HG02763 (cell line): ENCODE measurements around the gene BARD1.
"Not testable (repeated sequence)": the region's sequence is repeated elsewhere in the genome, so short reads cannot be mapped to it uniquely, and the experiment has no call there.

Source experiments
- ATAC-seq: cut with Tn5 transposase; IDR thresholded peaks from one replicate; pipeline ENCODE4 v1.9.1; 2021; ENCODE audit warnings: mild to moderate bottlenecking, moderate library complexity; ENCODE audit not compliant: unreplicated experiment

The BARD1 gene

DNA sequence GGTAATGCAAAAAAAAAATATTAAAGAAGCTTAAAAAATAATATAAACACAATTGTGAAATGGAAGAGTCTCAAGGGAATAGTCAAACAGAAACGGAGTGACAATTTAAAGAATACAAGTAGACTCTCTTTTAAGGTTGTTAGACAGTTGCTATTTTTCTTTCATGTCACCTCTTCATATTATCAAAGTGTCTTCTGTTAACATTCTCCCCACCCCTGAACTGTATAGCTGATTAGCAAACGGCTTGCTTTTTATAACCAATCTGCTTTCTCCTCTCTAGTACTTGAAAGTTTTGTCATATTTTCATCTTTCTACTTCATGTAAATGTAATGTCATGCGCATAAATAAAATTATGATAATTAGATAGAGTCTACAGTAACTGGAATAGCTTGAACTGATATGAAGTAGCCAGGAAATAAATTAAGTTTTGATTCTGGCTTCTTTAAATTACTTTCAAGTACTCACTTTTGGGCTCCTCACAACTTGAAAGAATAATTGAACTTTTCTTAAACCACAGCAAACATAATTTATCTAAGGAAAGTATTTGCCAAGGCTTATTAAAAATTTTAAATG lies 37.0 kb downstream of the BARD1 start:
- no peak for ATAC-seq

DNA sequence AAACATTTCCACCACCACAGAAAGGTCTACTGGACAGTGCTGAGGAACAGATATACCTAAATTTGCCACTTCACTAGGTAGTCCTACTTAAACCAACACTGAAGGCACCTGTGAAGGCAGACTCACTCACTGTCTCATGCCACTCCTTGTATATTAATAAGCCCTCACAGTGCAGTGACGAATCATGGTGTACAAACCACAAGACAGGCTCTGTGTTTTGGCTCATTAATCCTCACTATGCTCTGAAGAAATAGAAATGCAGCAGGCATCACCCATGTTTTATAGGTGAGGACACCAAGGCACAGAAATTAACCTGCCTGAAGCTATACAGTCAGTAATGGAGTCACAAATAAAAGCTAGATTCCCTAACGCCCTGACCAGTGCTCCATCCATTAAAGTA lies 44.3 kb downstream of the BARD1 start:
- no peak for ATAC-seq

DNA sequence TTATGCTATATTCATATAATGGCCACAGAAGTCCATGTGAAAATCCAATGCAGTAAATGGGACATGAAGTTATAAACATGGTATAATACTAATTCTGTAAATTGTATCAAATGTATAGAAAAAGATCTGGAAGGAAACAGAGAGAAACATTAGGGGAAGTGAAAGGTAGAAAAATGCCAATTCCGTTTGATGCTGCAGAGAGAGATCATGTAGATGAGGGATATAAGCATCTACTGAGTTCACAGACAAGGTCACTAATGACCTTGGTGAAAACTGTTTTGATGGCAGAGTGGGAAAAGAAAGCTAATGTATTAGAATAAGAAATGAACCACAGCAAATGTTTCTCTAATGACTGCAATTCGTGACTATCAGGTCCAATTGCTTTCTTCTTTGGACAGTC lies 56.0 kb downstream of the BARD1 start:
- no peak for ATAC-seq

DNA sequence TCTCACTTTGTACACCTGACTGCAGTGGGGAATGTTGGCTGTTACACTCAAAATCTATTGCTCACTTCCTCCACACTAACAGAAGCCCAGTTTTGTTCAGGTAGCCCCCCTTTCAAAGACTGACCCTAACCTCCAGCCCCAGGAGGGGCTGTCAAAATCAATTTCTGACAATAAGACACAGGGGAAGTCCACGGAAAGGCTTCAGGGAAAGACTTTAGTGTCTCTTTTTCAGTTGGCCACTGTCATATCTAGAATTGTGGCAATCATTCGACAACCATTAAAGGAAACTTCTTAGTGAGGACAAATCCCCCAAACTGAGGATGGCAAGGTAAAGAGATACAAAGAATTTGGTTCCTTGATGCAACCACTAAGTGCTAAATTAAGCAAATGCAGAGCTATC lies 59.0 kb downstream of the BARD1 start:
- no peak for ATAC-seq

DNA sequence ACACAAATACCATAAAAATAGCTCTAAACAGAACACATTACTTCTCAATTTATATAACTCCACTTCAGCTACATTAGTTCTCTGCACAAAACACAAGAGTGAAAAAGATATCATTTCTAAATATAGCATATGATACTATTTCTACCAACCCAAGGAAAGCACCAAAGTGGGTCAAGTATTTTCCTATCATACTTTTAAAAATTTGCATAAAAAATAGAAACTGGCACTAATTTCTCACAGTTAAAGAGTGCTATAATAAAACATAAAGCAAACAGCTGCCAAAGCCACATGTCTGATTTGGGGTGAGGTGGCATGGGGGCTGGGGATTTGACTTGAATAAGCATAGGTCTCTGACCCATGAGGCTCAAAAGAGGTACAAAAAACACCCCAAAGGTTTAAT lies 61.5 kb downstream of the BARD1 start:
- peak; percentile 47 for ATAC-seq

DNA sequence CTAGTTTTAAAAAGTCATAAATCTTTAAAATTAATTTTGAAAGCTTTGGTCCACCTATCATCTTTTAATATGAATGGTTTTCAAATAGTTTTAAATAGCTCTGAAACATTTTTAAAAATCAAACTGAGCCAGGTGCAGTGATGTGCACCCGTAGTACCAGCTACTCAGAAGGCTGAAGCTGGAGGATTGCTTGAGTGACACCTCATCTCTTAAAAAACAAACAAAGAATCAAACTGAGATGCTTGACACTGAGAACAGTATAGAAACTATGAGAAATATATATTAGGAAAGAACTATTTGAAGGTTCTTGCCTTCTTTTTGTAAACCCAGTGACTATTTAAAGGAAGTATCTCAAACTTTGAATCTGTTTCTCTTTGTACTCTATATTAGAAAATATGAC lies 67.4 kb downstream of the BARD1 start:
- no peak for ATAC-seq

DNA sequence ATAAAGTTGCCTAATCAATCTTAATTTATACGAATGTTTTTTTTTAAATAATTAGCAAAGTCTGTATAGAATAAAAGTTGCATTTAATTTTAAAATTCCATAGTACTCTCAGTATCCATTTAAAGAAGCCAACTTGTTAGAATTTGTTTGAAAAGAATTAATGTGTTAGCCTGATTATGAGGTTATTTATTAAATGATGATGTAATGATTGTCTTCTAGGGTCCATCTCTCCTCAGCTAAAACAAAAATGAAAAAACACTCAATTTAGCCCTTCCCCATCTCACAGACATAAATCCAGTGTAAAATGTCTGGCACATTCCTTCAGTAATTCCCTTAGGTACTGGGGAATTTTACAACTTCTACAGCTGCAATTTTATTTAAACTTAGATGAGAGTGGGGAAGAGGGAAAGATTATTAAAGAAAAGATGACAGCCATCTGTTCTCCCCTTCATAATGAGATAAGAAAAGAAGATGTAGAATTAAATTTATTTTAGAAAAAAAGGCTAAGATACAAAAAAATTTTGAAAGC lies 68.6 kb downstream of the BARD1 start:
- ATAC-seq: no peak

DNA sequence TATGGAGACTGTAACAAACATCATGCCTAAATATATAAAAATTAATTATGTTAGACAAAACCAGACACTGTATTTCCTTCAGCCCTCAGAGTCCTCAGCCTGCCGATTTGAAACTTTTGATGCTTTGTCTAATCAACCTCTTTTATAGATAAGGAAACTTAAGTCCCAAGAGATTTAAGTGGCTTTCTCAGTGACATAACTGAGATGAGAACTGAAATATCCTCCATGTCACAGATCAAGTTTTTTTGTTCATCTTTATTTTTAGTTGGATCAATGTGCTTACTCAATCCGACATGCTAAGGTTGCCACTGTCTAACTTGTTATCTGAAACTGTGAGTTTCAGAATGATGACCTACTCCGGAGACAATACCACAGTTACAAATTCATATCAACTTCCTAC lies 72.3 kb downstream of the BARD1 start:
- peak; percentile 97 for ATAC-seq

DNA sequence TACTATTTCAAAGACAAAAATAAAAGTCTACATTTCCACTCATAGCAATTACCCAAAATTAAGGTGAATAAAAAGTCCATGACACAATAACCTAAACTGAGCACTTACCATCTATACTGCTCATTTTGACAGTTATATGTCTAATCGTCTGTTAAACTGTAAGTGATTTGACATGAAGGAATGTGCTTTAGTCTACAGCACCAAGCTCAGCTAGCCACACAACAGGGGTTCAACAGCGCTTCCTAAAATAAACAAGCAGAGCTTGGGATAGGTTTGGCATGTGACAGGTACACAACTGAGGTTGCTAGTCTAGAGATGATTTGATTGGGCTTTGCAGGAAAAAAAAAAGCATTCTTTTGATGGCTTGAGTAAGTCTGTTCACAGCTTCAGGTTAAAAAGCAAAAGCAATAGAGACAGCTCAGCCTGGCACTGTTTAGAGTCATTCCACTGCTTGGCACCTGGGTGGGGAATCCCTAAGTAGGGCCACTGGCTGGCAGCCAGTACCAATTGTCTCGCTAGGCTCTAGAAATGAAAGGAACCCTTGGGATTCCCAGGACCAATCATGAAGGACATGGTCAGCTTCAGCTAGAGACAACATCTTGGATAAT lies 78.6 kb downstream of the BARD1 start:
- no peak for ATAC-seq

DNA sequence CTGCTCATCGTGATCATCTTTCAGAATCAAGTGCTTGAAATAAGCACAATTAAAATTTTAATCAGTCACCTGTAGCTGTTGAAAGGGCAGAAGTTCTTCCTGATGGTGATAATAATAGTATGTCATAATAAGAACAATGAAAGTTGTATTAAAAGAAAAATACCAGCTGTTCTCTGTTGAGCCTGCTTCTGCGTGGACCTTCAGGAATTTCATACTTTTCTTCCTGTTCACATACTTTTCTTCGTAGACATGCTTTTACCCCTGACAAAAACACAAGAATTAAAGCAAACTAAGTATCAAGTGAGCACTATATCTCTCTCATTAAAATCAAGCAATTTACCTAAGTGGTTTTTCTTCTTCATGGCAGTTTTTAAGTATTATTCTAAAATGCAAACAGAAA lies 79.2 kb downstream of the BARD1 start:
- no peak for ATAC-seq

DNA sequence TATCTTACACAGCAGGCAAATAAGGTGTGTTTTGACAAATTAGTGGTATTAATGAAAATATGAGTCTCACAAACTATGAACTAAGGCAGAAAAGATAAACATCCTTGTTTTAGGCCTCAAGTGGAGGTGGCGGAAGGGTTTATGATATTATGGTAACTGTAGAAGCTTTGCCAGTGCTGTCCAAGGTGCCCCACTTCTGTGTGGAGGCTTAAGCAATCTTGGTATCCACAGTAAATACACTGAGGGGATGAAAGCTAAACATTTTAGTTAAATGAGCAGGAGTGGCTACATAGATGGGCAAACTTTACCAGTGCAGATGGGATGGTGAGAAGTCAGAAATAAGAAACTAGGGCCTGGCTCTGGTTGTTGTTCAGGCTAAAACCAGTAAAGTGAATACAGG lies 84.7 kb downstream of the BARD1 start:
- no peak for ATAC-seq

DNA sequence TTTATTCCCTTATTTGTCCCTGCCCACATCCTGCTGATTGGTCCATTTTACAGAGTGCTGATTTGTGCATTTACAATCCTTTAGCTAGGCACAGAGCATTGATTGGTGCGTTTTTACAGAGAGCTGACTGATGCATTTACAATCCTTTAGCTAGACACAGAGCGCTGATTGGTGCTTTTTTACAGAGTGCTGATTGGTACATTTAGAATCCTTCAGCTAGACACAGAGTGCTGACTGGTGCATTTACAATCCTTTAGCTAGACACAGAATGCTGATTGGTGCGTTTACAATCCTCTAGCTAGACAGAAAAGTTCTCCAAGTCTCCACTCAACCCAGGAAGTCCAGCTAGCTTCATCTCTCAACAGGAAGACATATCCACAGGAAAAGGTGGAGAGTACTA lies 91.6 kb downstream of the BARD1 start:
- ATAC-seq: not testable (repeated sequence)

DNA sequence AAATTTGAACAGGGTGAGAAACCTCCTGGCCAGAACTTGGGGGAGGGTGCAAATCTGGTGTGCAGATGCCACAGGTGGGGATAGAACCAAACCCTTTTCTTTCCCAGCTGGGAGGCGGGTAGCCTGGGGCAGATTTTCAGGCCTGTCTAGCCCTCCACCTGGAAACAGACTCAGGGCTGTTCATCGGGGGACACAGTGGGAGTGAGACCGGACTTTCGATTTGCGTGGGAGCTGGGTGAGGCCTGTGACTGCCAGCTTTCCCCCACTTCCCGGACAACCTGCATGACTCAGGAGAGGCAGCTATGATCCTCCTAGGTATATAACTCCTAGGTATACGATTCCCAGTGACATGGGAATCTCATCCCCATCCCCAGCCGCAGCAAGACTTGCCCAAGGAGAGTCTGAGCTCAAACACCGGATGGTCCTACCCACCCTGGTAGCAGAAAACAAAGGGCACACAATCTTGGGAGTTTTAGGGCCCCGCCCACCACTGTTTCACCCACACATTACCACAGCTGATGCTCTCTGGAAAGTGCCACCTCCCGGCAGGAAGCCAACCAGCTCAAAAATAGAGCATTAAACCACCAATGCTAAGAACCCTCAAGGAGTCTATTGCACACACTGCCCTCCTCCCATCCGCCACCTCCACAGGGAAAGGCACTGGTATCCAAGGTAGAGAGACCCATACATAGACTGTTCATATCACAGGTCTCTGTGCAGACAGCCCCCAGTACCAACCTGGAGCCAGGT lies 92.5 kb downstream of the BARD1 start:
- ATAC-seq: no peak

DNA sequence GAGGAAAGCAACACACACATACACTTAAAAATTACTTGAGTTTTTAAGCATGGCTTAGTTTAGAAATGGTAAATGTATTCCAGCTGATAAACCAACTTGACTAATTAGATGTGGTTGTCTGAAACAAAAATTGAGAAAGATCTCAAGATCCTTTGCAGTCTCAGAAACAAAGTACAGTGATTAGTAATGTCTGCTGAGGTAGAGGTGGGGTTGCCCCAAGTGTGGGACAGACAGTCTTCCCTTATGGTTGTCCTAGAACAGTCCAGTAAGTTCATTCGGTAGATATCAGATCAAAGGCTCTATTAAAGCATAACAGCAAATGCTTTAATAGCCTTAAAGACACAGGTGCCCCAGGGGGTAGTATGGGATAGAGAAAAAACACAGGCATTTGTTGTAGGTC lies 94.5 kb downstream of the BARD1 start:
- no peak for ATAC-seq

DNA sequence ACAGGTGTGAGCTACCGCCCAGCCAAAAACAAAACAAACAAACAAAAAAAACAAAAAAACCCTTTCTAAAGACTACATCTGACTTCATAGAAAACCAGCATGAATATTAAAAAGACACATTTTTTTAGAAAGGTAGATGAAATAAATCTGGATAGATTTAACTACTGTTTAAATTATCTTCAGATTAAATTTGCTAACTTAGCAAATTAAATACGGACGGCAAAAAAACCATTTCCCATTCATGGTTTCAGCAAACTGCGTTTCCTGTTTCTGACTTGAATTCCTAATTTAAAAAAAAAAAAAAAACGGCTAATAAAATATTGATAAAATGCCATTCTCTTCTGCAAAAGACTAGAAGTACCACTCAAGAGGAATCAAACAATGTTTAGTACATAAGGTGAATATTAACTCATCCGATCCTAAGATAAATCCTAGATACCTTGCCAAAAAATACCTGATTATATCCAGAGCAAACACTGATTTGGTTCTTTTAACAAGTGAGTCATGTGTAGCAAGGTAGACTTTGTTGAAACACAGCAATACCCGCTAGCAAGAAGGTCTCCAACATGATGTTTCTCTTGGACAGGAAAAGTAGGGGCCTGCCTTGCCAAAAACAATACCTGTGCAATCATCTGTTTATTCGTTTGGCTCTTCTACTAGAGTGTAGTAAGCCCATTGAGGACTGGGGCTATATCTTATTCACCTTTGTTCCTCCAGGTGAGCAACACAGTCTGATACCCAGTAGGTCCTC lies 96.2 kb downstream of the BARD1 start:
- no peak for ATAC-seq

DNA sequence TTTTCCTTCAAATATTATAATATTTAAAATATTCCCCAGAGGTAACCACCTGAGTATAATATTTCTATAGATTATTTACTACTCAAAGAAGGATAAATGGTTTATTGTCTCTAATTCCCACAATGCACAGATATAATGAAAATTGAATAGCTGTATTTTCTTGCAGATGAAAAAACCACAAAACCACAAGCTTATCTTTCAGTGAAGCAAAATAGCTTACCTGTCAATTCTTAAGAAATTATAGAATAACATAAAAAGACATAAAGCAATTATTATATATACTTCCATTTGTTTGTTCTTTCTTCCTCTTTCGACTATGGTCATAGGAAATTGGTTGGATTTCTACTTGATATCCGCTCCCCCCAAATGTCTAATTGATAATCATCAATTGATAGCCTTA lies 98.8 kb downstream of the BARD1 start:
- no peak for ATAC-seq

DNA sequence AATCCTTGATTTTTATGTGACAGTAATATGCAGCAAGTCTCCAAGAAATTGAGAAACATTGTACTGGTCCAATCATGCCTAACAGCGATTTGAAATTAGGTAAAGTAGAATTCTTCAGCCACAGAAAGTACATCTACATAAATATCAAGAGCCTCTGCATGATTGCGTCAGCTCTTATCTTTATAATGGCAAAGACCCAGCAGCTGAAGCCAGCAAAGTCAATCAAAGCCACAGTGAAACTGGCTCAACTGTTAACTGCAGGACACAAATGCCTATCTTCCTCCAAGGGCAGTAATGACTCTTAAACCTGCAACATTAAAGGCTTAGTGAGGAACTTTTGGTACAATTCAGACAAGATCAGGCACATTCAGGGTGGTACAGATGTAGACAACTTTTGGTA lies 102.5 kb downstream of the BARD1 start:
- no peak for ATAC-seq

DNA sequence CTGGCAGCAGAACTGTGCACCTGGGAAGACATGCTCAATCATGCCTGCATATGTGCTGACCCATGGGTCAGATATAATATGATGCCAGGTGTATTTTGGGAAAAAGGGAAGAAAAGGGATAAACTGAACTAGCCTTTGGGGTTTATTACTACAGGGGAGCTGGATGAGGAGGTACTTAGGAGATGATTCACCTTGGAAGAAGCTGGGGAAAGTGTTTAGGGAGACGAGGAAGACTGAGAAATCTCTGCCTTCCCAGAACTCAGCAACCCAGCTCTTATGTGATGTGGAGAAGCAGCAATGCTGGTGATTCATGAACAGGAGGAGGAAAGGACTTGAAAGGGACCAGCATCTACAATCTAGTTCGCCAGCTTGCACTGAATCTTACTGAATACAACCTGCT lies 110.2 kb downstream of the BARD1 start:
- no peak for ATAC-seq

DNA sequence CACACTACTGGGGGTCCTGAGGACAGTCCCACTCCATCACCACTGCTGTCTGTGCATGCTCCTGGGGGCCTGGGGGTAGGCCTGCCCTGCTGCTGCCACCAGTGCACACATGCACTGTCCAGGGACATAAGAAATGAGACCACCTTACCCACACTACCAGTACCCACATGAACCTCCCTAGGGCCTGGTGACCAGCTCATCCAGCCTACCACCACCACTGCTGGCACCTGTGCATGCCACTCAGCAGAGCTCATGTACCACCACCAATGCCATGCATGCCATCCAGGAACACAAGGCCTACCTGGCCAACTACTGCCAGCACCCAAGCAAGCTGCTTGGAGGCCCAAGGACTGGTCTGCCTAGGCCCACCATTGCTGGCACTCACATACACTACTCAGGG lies 112.8 kb downstream of the BARD1 start:
- ATAC-seq: no peak

DNA sequence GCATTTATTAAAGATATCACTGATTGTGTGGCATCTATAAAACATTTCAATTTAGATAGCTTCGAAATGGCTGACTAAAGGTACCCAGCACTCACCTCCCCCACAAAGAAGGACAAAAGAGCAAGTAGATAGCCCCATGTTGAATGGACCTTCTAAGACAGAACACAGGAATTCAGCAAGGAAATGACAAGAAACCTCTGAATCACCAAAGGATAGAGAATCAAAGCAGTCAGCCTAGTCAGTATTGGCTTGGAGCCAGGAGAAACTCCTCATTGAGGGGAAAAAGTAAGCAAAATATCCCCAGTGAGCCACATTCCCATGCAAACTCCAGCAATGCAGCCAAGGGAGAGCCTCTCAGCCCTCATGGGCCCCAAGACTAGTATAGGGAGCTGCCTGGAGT lies 113.7 kb downstream of the BARD1 start:
- ATAC-seq: no peak

DNA sequence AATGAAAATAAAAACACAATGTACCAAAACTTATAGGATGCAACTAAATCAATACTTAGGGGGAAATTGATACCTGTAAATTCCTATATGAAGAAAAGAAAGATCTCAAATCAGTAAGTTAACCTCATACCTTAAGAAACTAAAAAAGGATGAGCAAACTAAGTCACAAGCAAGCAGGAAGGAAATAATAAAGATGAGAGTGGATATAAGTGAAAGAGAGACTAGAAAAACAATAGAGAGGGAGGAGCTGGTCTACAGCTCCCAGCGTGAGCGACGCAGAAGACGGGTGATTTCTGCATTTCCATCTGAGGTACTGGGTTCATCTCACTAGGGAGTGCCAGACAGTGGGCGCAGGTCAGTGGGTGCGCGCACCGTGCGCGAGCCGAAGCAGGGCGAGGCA lies 125.9 kb downstream of the BARD1 start:
- ATAC-seq: not testable (repeated sequence)

DNA sequence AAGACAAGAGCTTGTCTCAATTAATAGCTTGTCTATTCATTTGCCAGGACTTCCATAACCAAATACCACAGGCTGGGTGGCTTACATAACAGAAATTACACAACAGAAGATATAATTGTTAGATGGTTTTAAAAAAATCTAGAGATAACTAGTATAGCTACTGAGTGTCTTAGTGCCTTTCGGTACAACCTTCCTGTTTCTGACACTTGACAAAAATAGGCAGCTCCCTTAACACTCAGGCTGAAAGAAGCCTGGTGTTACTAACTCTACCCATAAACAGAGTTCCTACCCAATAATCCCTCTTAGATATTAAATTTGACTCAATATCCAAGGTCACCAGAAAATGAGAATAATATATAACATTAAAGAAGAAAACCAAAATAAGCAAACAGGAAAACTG lies 129.7 kb downstream of the BARD1 start:
- ATAC-seq: peak; percentile 50
